ENCODE results near the gene PDE4D.

The PDE4D gene

GRCh38 chr5:59800347-59800893, 93.1 kb downstream of the PDE4D start:
- no CpG with 5 or more reads among the region's 1 CpG for WGBS, 2 experiments (ENCODE audit: insufficient coverage in 2 of 2)
- peaks cover 5% of the 10 kb centered on the region for H3K4me1 ChIP-seq (ENCODE audit: control insufficient read depth, insufficient read depth, low read length, poor library complexity, severe bottlenecking)
- H3K4me3 ChIP-seq (ENCODE audit: extremely low read depth, insufficient read depth, low read length, poor library complexity, severe bottlenecking) = no peak overlapping the region
- H3K36me3 ChIP-seq (ENCODE audit: control insufficient read depth, insufficient read depth, low read length) = no peaks in the 10 kb centered on the region
- no peak overlapping the region for H3K27ac ChIP-seq (ENCODE audit: low read depth, low read length, severe bottlenecking)
- no peaks in the 10 kb centered on the region for H3K9me3 ChIP-seq (ENCODE audit: control insufficient read depth, low read length)

GRCh38 chr5:59799668-59800346, 93.7 kb downstream of the PDE4D start:
- peaks cover 5% of the 10 kb centered on the region for H3K4me1 ChIP-seq (ENCODE audit: control insufficient read depth, insufficient read depth, low read length, poor library complexity, severe bottlenecking)
- no peaks in the 10 kb centered on the region for H3K36me3 ChIP-seq (ENCODE audit: control insufficient read depth, insufficient read depth, low read length)
- H3K27ac ChIP-seq (ENCODE audit: low read depth, low read length, severe bottlenecking) = no peak overlapping the region
- no peak overlapping the region for H3K4me3 ChIP-seq (ENCODE audit: extremely low read depth, insufficient read depth, low read length, poor library complexity, severe bottlenecking)
- 80% methylated on average over 1 of the region's 6 CpGs; no CpG with 5 or more reads in 1 of the 2 experiments for WGBS, 2 experiments (ENCODE audit: insufficient coverage in 2 of 2)
- no peaks in the 10 kb centered on the region for H3K9me3 ChIP-seq (ENCODE audit: control insufficient read depth, low read length)

GRCh38 chr5:59798862-59799667, 94.5 kb downstream of the PDE4D start:
- Histone ChIP-seq H3K36me3 (ENCODE audit: control insufficient read depth, insufficient read depth, low read length) (no peaks in the 10 kb centered on the region), H3K9me3 (ENCODE audit: control insufficient read depth, low read length) (no peaks in the 10 kb centered on the region), H3K4me1 (ENCODE audit: control insufficient read depth, insufficient read depth, low read length, poor library complexity, severe bottlenecking) (peaks cover 5% of the 10 kb centered on the region), H3K4me3 (ENCODE audit: extremely low read depth, insufficient read depth, low read length, poor library complexity, severe bottlenecking) (no peak overlapping the region), H3K27ac (ENCODE audit: low read depth, low read length, severe bottlenecking) (no peak overlapping the region)
- WGBS, 2 experiments (ENCODE audit: insufficient coverage in 2 of 2) = 87 to 93% methylated on average over 3 to 4 of the region's 5 CpGs

- 92% methylated on average over 2 of the region's 4 CpGs; no CpG with 5 or more reads in 1 of the 2 experiments for WGBS, 2 experiments (ENCODE audit: insufficient coverage in 2 of 2)
- Histone ChIP-seq H3K4me3 (ENCODE audit: extremely low read depth, insufficient read depth, low read length, poor library complexity, severe bottlenecking) (no peak overlapping the region), H3K36me3 (ENCODE audit: control insufficient read depth, insufficient read depth, low read length) (no peaks in the 10 kb centered on the region), H3K9me3 (ENCODE audit: control insufficient read depth, low read length) (no peaks in the 10 kb centered on the region), H3K27ac (ENCODE audit: low read depth, low read length, severe bottlenecking) (no peak overlapping the region), H3K4me1 (ENCODE audit: control insufficient read depth, insufficient read depth, low read length, poor library complexity, severe bottlenecking) (peaks cover 5% of the 10 kb centered on the region)
Measured at GRCh38 chr5:59795141-59795540, 98.4 kb downstream of the PDE4D start.

- H3K4me1 ChIP-seq (ENCODE audit: control insufficient read depth, insufficient read depth, low read length, poor library complexity, severe bottlenecking) = no peaks in the 10 kb centered on the region
- H3K9me3 ChIP-seq (ENCODE audit: control insufficient read depth, low read length) = no peaks in the 10 kb centered on the region
- WGBS, 2 experiments (ENCODE audit: insufficient coverage in 2 of 2) = 93 to 98% methylated on average over 5 to 6 of the region's 6 CpGs
- H3K4me3 ChIP-seq (ENCODE audit: extremely low read depth, insufficient read depth, low read length, poor library complexity, severe bottlenecking) = no peak overlapping the region
- no peak overlapping the region for H3K27ac ChIP-seq (ENCODE audit: low read depth, low read length, severe bottlenecking)
- no peaks in the 10 kb centered on the region for H3K36me3 ChIP-seq (ENCODE audit: control insufficient read depth, insufficient read depth, low read length)
Measured at GRCh38 chr5:59792983-59793585, 100.4 kb downstream of the PDE4D start.

- Histone ChIP-seq H3K36me3 (ENCODE audit: control insufficient read depth, insufficient read depth, low read length) (no peaks in the 10 kb centered on the region), H3K9me3 (ENCODE audit: control insufficient read depth, low read length) (no peaks in the 10 kb centered on the region), H3K4me3 (ENCODE audit: extremely low read depth, insufficient read depth, low read length, poor library complexity, severe bottlenecking) (no peak overlapping the region), H3K4me1 (ENCODE audit: control insufficient read depth, insufficient read depth, low read length, poor library complexity, severe bottlenecking) (no peaks in the 10 kb centered on the region), H3K27ac (ENCODE audit: low read depth, low read length, severe bottlenecking) (no peak overlapping the region)
- 71 to 100% methylated on average over 1 of the region's 3 CpGs for WGBS, 2 experiments (ENCODE audit: insufficient coverage in 2 of 2)
Measured at GRCh38 chr5:59791617-59792016, 101.9 kb downstream of the PDE4D start.

GRCh38 chr5:59790776-59791475, 102.6 kb downstream of the PDE4D start:
- no peaks in the 10 kb centered on the region for H3K4me1 ChIP-seq (ENCODE audit: control insufficient read depth, insufficient read depth, low read length, poor library complexity, severe bottlenecking)
- H3K9me3 ChIP-seq (ENCODE audit: control insufficient read depth, low read length) = no peaks in the 10 kb centered on the region
- no peak overlapping the region for H3K4me3 ChIP-seq (ENCODE audit: extremely low read depth, insufficient read depth, low read length, poor library complexity, severe bottlenecking)
- 82 to 90% methylated on average over 5 of the region's 9 CpGs for WGBS, 2 experiments (ENCODE audit: insufficient coverage in 2 of 2)
- no peaks in the 10 kb centered on the region for H3K36me3 ChIP-seq (ENCODE audit: control insufficient read depth, insufficient read depth, low read length)
- no peak overlapping the region for H3K27ac ChIP-seq (ENCODE audit: low read depth, low read length, severe bottlenecking)

GRCh38 chr5:59790376-59790775, 103.2 kb downstream of the PDE4D start:
- Histone ChIP-seq H3K27ac (ENCODE audit: low read depth, low read length, severe bottlenecking) (no peak overlapping the region), H3K9me3 (ENCODE audit: control insufficient read depth, low read length) (no peaks in the 10 kb centered on the region), H3K36me3 (ENCODE audit: control insufficient read depth, insufficient read depth, low read length) (no peaks in the 10 kb centered on the region), H3K4me3 (ENCODE audit: extremely low read depth, insufficient read depth, low read length, poor library complexity, severe bottlenecking) (no peak overlapping the region), H3K4me1 (ENCODE audit: control insufficient read depth, insufficient read depth, low read length, poor library complexity, severe bottlenecking) (no peaks in the 10 kb centered on the region)
- 69% methylated on average over 5 of the region's 7 CpGs for WGBS, 2 experiments (ENCODE audit: insufficient coverage in 2 of 2)

GRCh38 chr5:59789894-59790293, 103.6 kb downstream of the PDE4D start:
- H3K9me3 ChIP-seq (ENCODE audit: control insufficient read depth, low read length) = no peaks in the 10 kb centered on the region
- no peak overlapping the region for H3K27ac ChIP-seq (ENCODE audit: low read depth, low read length, severe bottlenecking)
- no peaks in the 10 kb centered on the region for H3K4me1 ChIP-seq (ENCODE audit: control insufficient read depth, insufficient read depth, low read length, poor library complexity, severe bottlenecking)
- H3K4me3 ChIP-seq (ENCODE audit: extremely low read depth, insufficient read depth, low read length, poor library complexity, severe bottlenecking) = no peak overlapping the region
- H3K36me3 ChIP-seq (ENCODE audit: control insufficient read depth, insufficient read depth, low read length) = no peaks in the 10 kb centered on the region
- WGBS, 2 experiments (ENCODE audit: insufficient coverage in 2 of 2) = 88% methylated on average over 1 of the region's 2 CpGs; no CpG with 5 or more reads in 1 of the 2 experiments

- H3K27ac ChIP-seq (ENCODE audit: low read depth, low read length, severe bottlenecking) = no peak overlapping the region
- H3K4me3 ChIP-seq (ENCODE audit: extremely low read depth, insufficient read depth, low read length, poor library complexity, severe bottlenecking) = no peak overlapping the region
- 93 to 96% methylated on average over 1 to 2 of the region's 2 CpGs for WGBS, 2 experiments (ENCODE audit: insufficient coverage in 2 of 2)
- no peaks in the 10 kb centered on the region for H3K9me3 ChIP-seq (ENCODE audit: control insufficient read depth, low read length)
- H3K36me3 ChIP-seq (ENCODE audit: control insufficient read depth, insufficient read depth, low read length) = no peaks in the 10 kb centered on the region
- H3K4me1 ChIP-seq (ENCODE audit: control insufficient read depth, insufficient read depth, low read length, poor library complexity, severe bottlenecking) = no peaks in the 10 kb centered on the region
Measured at GRCh38 chr5:59789197-59789596, 104.3 kb downstream of the PDE4D start.
